HG02678 (cell line): Measurements from ENCODE around the gene TMEM127.
"Not testable (repeated sequence)": the region's sequence is repeated elsewhere in the genome, so short reads cannot be mapped to it uniquely, and the experiment has no call there.

Experiments
- ATAC-seq: cut with Tn5 transposase; IDR thresholded peaks from one replicate; pipeline ENCODE4 v1.9.1; 2021; ENCODE audit warnings: mild to moderate bottlenecking, moderate library complexity; ENCODE audit not compliant: unreplicated experiment

The TMEM127 gene

GRCh38 chr2:96265840-96266679 is at the start of gene TMEM127, which contains the start of gene CIAO1:
TSS of gene TMEM127 (minus strand) at chr2:96265997. CDS start at chr2:96265381, 616 bp downstream.
TSS of gene CIAO1 (plus strand) at chr2:96266225. CDS start at chr2:96266351, 126 bp downstream.
- ATAC-seq, result peak; percentile 89

- no peak for ATAC-seq
These were observed 49.2 kb upstream of the TMEM127 start for GRCh38 chr2:96315005-96315399.

GRCh38 chr2:96308248-96308647 is 42.5 kb upstream of the TMEM127 start:
- no peak for ATAC-seq

GRCh38 chr2:96306370-96306769 is 40.6 kb upstream of the TMEM127 start:
- no peak for ATAC-seq

- ATAC-seq, result no peak
These were observed 40.1 kb upstream of the TMEM127 start for GRCh38 chr2:96305979-96306308.

- peak; percentile 94 for ATAC-seq
These were observed 39.5 kb upstream of the TMEM127 start, which contains the start of gene SNRNP200 for GRCh38 chr2:96305091-96305978. TSS of gene SNRNP200 (minus strand) at chr2:96305546. CDS start at chr2:96305437, 109 bp downstream.

GRCh38 chr2:96304606-96305005 is 38.8 kb upstream of the TMEM127 start:
- no peak for ATAC-seq

GRCh38 chr2:96301865-96302264 is 36.1 kb upstream of the TMEM127 start:
- ATAC-seq, result no peak

- no peak for ATAC-seq
These were observed 31.1 kb upstream of the TMEM127 start for GRCh38 chr2:96296925-96297324.

GRCh38 chr2:96294271-96294670 is 28.5 kb upstream of the TMEM127 start:
- ATAC-seq, result not testable (repeated sequence)

GRCh38 chr2:96291751-96292150 is 26.0 kb upstream of the TMEM127 start:
- ATAC-seq, result no peak

GRCh38 chr2:96287273-96287856 is 21.6 kb upstream of the TMEM127 start:
- no peak for ATAC-seq

GRCh38 chr2:96276787-96277499 is 11.1 kb upstream of the TMEM127 start:
- ATAC-seq, result no peak

GRCh38 chr2:96274355-96275056 is 8.7 kb upstream of the TMEM127 start:
- ATAC-seq, result no peak

- ATAC-seq, result no peak
These were observed 8.0 kb upstream of the TMEM127 start for GRCh38 chr2:96273763-96274162.

- ATAC-seq, result no peak
These were observed 6.2 kb upstream of the TMEM127 start for GRCh38 chr2:96271995-96272394.

- no peak for ATAC-seq
These were observed 1.6 kb upstream of the TMEM127 start for GRCh38 chr2:96267159-96267971.

GRCh38 chr2:96265349-96265839 is 403 bp downstream of the TMEM127 start:
- ATAC-seq, result peak; percentile 20
